Right cardiac atrium (tissue), 5 donors: Measurements from ENCODE around the gene GOLGA8B. TPM values are rescaled to one million over a fixed set of nuclear protein-coding genes. Genes with fewer than 3 reads are reported as not detected.
"Not testable (repeated sequence)": the region's sequence is repeated elsewhere in the genome, so short reads cannot be mapped to it uniquely, and the experiment has no call there.

Source experiments
- ATAC-seq, 2 donors: fragments of 200-7000 bp; cut with Tn5 transposase; one replicate each; pipeline versions ENCODE4 v1.8.0 to v1.9.1; 2020; ENCODE audit warnings: moderate library complexity in 2 of 2, mild to moderate bottlenecking in 1 of 2
- DNase-seq, 3 donors: peaks; one replicate each; pipeline ENCODE4 v3.0.0-alpha.2; 2020
- H3K27ac ChIP-seq: one replicate; pipeline ENCODE4 v1.5.1; 2013; ENCODE audit warnings: mild to moderate bottlenecking, low read length, control low read depth, moderate library complexity
- H3K27me3 ChIP-seq: one replicate; pipeline ENCODE4 v1.6.1; 2013; ENCODE audit not compliant: control insufficient read depth, insufficient read depth
- H3K4me1 ChIP-seq: one replicate; pipeline ENCODE4 v1.6.1; 2013; ENCODE audit warnings: low read length; ENCODE audit not compliant: control insufficient read depth, insufficient read depth
- H3K4me3 ChIP-seq: one replicate; pipeline ENCODE4 v1.5.1; 2013; ENCODE audit warnings: low read length, control low read depth
- H3K9me3 ChIP-seq: one replicate; pipeline ENCODE4 v1.6.1; 2013; ENCODE audit warnings: low read length; ENCODE audit not compliant: control insufficient read depth
- WGBS: extraction: QIAGEN DNeasy Blood & Tissue Kit; methylation state at CpG from one replicate; pipeline ENCODE4 v1.1.7; 2013; 5-methylcytosine and 5-hydroxymethylcytosine counted together
- intact Hi-C, 4 donors: fragments of 100-400 bp; cut with DNase I; formaldehyde crosslinking; loops; one replicate each; pipeline versions ENCODE4 v1.11.0 to v1.14.0; 2022 to 2023
- polyA plus RNA-seq: library from polyadenylated mRNA; stranded (reverse); fragments of 200-250 nt; gene quantifications from one replicate; pipeline ENCODE4 v1.2.3, GENCODE V29; 2013
- total RNA-seq, 4 donors: library from RNA; stranded (reverse); fragmentation: NEBNext Ultra II Directional; extraction: Animal tissue kit (Norgen Biotek cat#: 25700); gene quantifications; one replicate each; pipeline ENCODE4 v1.2.1, GENCODE V29; 2021
- donor health status: healthy with polysubstance abuse.
- donor health status: DM: no; HTN: yes; CAD: no.
- donor health status: DM: no; HTN: no; CAD: no.
- donor health status: DM: no; HTN: yes; CAD: no; lungs with severe emphysema.
- donor health status: DM: yes; HTN: yes; CAD: no.

The GOLGA8B gene
- total and polyA plus RNA-seq, 5 donors = 11.9 to 43.6 (median 22.3) TPM

DNA sequence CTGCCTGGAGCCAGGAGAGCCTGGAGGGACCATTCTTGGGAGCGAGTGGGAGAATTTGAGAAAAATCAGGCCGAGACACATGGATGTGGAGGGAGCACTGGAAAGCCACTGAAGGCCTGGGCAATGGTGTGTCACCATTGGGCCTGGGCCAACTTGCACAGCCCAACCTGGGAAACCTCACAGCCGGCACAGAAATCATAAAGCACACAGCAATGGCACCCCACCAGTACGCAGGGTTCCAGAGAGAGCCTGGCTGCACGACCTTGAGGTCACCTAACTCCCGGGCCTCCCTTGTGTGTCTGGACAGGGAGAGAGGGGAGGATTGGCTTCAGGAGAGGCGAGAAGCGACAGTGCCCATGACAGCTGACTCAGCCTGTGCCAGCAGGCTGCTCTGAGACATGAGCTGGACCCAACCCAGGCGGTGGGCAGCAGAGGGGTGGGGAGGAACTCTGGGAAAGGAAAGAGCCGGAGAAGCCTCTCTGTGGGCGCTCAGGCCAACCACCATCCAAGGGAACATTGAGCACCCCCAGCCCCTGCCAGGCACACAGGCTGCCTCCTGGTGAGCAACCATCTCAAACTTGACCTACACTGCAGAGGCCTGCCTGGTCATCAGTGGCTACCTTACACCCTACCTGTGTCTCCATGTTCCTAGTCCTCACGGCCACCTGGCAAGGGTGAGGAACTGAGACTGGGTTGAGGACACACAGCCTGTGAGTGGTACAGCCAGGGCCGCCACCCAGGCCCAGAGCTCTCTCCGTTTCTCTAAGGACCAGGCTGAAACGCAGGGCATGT lies 3.0 kb downstream of the GOLGA8B start:
- DNase-seq = peak; percentile 24 to 73 (median 55)
- 78% methylated on average over 15 of the region's 15 CpGs for WGBS
- intact Hi-C loops = loop anchor here in 1 of 4 donors (10.0 kb wide), 2 partner anchors 66 to 226 kb away; no protein-coding TSS in a partner anchor
- H3K4me1 ChIP-seq, H3K27me3 ChIP-seq, H3K4me3 ChIP-seq, H3K9me3 ChIP-seq: not testable (repeated sequence)
- peak; percentile 27 to 54 for ATAC-seq
- peak overlapping the region; percentile 66 for H3K27ac ChIP-seq

DNA sequence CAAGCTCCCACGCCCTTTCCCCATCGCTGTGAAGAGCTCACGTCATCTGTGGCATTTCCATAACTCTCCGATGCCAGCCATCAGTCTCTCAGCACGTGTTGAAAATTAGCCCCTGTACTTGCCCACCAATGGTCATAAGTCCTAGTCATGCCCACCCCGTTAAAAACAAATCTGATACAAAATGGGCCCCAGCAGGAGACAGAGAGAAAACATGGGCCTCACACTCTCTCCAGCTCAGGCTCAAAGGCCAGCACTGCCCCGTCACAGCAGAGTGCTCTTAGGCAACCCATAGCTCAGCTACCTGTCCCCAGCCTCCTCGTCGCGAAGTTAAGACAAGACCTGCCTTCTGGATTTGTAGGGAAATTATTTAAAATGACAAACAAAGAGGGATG lies 5.2 kb downstream of the GOLGA8B start:
- H3K9me3 ChIP-seq = no peaks in the 10 kb centered on the region
- H3K4me1 ChIP-seq = no peaks in the 10 kb centered on the region
- ATAC-seq (no peak), DNase-seq (no peak)
- H3K4me3 ChIP-seq = no peak overlapping the region
- WGBS = 89% methylated on average over 10 of the region's 10 CpGs
- no peak overlapping the region for H3K27ac ChIP-seq
- intact Hi-C loops = no loop called here
- H3K27me3 ChIP-seq = no peaks in the 10 kb centered on the region

DNA sequence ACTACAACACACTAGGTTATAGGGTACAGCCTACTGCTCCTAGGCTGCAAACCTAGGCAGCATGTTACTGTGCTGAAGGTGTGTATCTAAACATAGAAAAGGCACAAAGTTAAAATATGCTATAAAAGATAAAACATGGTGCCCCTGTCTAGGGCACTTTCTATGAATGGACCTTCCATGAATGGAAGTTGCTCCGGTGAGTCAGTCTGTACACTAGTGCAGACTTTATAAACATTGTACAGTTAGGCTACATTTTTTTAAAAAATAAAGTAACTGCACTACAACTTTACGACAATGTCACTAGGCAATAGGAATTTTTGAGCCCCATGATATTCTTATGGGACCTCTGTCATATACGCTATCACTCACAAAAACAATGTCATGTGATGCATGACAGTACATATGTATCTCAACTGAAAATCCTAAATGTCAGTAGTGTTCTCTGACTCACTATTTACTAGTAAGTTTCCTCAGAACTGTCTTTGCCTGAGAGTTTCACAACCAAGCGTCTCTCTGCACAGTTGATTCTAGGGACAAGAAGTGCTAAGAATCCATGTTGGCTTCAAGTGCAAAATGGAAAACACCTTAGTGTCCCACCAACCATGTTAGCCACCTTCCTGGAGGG lies 5.7 kb downstream of the GOLGA8B start:
- intact Hi-C loops, H3K4me1 ChIP-seq, ATAC-seq, H3K4me3 ChIP-seq, H3K27me3 ChIP-seq, DNase-seq, H3K9me3 ChIP-seq, H3K27ac ChIP-seq: not testable (repeated sequence)
- 92% methylated on average over 4 of the region's 4 CpGs for WGBS

DNA sequence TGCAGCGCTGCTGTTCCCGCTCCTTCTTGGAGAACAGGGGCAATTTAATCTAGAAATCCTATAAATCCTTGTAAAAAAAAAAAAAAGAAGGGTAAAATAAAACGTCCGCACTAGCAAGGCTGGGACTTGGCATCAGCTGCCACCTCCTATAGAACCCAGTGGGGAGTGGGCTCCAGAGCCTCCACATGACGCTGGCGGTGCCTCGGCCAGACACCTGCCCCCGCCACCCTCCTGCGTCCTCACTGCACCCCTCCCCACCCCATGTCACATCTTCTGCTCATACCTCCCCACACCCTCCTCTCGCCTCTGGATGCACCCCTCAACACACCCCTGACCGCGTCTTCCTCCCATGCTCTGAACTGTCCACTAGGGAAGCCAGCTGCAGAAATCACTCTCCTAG lies 8.4 kb downstream of the GOLGA8B start:
- H3K27me3 ChIP-seq, DNase-seq, ATAC-seq, H3K4me3 ChIP-seq, intact Hi-C loops, H3K4me1 ChIP-seq, H3K27ac ChIP-seq, H3K9me3 ChIP-seq: not testable (repeated sequence)
- 86% methylated on average over 12 of the region's 12 CpGs for WGBS

DNA sequence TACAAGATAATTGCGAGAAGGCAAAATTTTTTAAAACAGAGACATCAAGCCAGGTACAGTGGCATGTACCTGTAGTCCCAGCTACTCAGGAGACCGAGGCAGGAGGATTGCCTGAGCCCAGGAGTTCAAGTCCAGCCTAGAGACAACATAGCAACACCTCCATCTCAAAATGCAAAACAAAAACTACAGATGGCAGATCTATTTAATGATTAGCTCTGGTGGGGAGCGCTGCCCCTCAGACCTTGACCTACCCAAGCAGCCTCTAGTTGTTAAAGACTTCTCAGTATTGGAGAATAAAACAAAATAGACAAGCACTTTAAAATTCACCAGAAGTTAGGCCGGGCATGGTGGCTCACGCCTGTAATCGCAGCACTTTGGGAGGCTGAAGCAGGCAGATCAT lies 10.5 kb downstream of the GOLGA8B start:
- WGBS = 88% methylated on average over 6 of the region's 6 CpGs
- H3K27ac ChIP-seq, H3K9me3 ChIP-seq, intact Hi-C loops, H3K4me1 ChIP-seq, DNase-seq, H3K4me3 ChIP-seq, ATAC-seq, H3K27me3 ChIP-seq: not testable (repeated sequence)

DNA sequence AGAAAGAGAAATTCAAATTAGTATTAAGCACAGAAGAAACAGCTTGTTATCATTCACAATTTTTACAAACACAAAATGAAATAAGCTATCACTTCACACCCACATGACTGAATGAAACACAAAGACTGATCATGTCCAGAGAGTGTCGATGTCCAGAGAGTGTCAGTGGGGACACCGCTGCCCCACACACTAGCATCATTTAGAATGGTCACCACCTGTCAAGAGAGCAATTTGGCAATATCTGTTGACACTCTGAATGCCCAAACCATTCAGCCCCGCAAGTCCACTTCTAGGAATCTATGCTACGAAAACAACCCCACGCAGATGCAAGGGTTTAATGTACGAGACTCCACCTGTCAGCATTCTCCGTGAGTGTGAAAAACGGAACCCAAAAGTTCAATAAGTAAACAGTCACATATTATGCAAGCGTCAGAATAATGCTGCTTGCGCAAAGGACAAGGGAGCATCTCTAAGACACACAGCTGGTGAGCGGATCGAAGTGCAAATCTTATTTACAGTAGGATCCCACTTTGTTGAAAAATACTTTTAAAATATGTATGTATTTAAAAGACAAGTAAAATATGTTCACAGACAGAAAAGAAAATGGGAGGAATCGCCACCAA lies 11.3 kb downstream of the GOLGA8B start:
- H3K4me3 ChIP-seq, H3K27me3 ChIP-seq, H3K27ac ChIP-seq, H3K4me1 ChIP-seq, ATAC-seq, H3K9me3 ChIP-seq, intact Hi-C loops, DNase-seq: not testable (repeated sequence)
- WGBS = 77% methylated on average over 13 of the region's 13 CpGs

DNA sequence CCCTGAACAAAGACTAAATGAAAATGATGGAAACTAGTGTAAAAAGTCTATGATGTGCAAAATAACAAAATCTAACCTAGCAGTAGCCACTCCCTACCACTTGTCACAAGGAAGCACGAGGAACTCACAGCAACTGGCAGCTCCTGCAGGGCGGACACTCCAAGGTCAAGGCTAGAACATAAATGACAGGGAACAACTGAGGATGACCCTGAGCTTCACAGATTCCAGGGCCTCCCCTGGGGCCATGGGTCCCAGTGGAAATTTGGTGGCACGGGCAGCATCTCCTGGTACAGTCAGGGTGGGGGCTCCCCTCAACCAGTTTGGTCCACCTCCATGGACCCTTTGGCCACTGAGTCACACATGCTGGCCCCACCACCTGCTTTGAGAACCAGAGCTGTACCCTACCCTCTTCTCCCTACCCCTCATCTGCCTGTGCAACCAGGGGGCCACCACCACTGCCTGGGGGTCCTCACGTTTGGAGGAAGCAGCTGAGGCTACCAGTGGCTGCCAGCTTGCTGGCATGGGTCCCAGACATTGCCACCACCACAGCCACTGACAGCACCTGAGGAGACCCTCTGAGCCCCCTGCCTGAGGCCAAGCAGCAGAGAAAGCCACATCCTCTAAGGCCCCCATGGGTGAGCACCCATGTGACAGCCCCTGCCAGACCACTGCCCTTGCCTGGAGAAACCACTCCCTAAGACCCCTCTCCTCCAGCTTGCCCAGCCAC lies 13.6 kb downstream of the GOLGA8B start:
- ATAC-seq = peak in 1 of 2 donors; percentile 28
- DNase-seq, H3K9me3 ChIP-seq, H3K4me3 ChIP-seq, H3K4me1 ChIP-seq, H3K27ac ChIP-seq, intact Hi-C loops, H3K27me3 ChIP-seq: not testable (repeated sequence)
- WGBS = 67% methylated on average over 4 of the region's 4 CpGs

DNA sequence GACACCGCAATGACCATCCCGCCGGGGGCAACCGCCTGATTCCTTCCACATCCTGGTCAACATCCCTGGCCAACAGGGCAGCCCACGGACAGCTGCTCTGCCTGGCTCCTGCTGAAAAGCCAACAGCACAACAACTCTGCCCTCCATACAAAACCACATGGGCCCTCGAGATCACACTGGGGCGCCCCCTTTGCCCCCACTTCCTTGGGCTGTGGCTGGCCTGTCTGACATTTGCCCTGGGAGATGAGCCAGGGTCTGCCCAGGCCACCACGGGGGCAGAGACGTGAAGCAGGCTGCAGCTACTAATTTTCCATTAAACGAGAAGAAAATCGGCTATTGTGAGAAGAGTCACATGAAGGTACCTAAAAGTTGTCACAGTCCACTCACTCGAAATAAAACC lies 16.3 kb downstream of the GOLGA8B start:
- H3K4me3 ChIP-seq, H3K9me3 ChIP-seq, DNase-seq, H3K27me3 ChIP-seq, H3K27ac ChIP-seq, ATAC-seq, H3K4me1 ChIP-seq, intact Hi-C loops: not testable (repeated sequence)
- WGBS = 88% methylated on average over 7 of the region's 12 CpGs

DNA sequence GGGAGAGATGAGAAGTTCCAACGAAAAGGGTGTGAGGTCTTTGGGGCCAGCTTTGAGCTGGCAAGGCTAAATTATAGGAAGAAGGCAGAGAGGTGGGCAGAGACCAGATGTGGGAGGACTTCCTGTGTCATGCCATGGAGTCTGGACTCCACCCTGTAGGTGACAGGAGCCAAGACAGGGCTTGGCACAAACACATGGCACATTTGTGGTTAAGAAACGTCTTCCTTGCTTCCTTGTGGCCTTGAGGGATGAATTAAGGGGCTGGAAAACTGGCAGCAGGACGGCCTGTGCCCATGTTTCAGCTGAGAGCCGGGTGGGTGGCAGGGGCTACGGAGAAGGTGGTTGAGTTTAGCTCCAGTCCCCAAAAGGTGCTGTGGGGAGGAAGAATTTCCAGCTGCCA lies 18.7 kb downstream of the GOLGA8B start:
- H3K4me3 ChIP-seq, H3K27me3 ChIP-seq, intact Hi-C loops, H3K4me1 ChIP-seq, DNase-seq, ATAC-seq, H3K9me3 ChIP-seq, H3K27ac ChIP-seq: not testable (repeated sequence)
- WGBS = 79% methylated on average over 5 of the region's 5 CpGs

DNA sequence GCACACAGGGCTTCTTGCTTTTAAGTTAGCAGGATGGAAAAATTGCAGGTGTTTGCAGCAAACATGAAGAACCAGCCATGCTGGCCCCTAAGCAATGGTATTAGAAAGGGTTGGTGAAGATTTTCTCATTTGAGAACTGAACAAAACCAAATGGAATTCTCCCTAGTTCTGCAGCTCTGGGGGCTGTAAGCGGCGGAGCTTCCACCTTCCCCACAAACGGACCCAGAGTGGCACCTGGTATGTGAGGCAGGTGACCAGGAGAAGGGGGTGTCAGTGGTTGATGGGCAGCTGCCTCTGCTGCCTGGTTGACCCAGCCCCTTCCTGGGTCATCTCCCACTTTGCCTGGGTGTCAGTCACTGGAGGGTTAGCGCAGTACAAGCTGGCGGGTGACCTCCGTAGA lies 22.6 kb downstream of the GOLGA8B start:
- 85% methylated on average over 3 of the region's 6 CpGs for WGBS
- H3K9me3 ChIP-seq = not testable (repeated sequence)

DNA sequence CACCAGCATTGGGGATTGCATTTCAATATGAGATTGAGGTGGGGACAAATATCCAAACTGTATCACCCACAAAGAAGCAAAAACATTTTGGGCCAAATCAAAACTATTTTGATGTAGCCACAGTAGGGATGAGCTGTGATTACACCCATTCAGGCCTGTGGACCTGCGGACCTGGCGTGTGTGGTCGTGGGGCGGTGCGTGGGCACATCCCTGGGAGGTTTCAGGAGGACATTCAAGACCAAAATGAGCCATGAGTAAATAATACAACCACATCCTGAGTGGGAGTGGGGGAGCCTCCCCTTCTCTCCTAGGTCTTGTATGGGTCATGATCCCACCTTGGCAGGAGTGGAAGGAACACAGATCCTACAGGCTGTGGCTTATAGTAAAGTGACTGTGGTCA lies 23.7 kb downstream of the GOLGA8B start:
- 95% methylated on average over 5 of the region's 5 CpGs for WGBS
- H3K9me3 ChIP-seq, ATAC-seq, H3K27me3 ChIP-seq, DNase-seq, intact Hi-C loops, H3K27ac ChIP-seq, H3K4me1 ChIP-seq, H3K4me3 ChIP-seq: not testable (repeated sequence)

More for the DNA sequence above, 22.6 kb downstream of the GOLGA8B start:
- H3K27me3 ChIP-seq, H3K27ac ChIP-seq, H3K4me3 ChIP-seq, intact Hi-C loops, H3K4me1 ChIP-seq, ATAC-seq, DNase-seq: not testable (repeated sequence)
